Lower leg skin (tissue), 3 donors: ENCODE results near the gene EVA1B.

ENCODE experiments used
- CTCF ChIP-seq, 3 donors: fragments of 450-650 bp; IDR thresholded peaks; one replicate each; pipeline ENCODE4 v1.5.1; 2016; ENCODE audit warnings: antibody characterized with exemption in 3 of 3, mild to moderate bottlenecking in 3 of 3, moderate library complexity in 2 of 3
- POLR2A ChIP-seq, 2 donors: fragments of 450-650 bp; IDR thresholded peaks; one replicate each; pipeline ENCODE4 v1.6.1; 2016 to 2017; ENCODE audit warnings: antibody characterized with exemption in 2 of 2, mild to moderate bottlenecking in 1 of 2, moderate library complexity in 1 of 2

GRCh38 chr1:36301220-36301619 is 22.2 kb downstream of the EVA1B start:
- TF ChIP-seq CTCF (IDR thresholded peaks at IDR 0.05): no peak
- no peak for TF ChIP-seq POLR2A (IDR thresholded peaks at IDR 0.05)
